ENCODE results near the gene ZIC1. TPM values are rescaled to one million over a fixed set of nuclear protein-coding genes. Genes with fewer than 3 reads are reported as not detected.

ZIC1 gene
- polyA plus RNA-seq, 1 donor = 12.6 TPM

DNA sequence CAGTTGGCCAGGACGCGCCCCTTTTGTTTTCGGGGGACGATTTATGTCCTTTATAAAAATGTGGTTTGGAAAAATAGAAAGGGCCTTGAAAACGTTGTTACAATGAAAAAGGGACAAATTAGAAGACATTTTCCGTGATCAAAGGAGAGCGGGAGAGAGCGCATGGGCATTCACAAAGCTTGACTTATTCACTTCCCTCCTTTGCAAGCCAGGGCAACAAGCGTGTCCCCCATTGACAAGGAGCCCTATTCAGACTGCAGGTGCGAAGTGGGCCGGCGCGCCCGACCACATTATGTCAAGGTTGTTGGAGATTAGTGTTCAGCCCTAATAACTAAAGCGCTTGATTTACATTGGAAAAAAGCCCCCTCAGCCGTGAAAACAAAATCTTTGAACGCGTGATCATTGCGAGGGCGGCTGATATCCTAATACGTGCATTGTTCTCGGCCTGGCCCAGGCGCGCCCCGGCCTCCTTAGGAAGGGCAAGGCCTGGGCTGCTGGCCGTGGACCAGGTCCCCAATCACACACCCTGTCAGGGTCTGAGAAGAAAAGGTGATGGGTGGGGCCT is 28.7 kb upstream of the ZIC1 start:
- no peak for DNase-seq

DNA sequence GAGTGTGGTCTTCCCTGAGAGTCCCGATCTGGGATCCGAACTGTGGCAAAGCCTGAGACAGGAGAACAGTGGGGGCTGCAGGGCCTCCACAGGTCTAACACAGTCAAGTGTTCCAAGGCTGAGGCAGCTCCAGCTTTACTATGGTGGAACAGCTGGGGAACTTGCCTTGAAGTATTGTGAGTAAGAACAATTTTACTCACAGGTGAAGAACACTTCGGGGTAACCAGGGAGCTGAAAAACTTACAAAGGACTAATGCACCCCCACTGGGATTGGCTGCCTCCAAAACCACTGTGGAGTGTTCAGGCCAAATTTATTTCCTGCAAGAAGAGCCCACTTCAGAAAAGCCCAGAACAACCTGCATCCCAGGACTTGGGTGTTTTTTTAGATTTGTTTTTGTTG is 28.2 kb upstream of the ZIC1 start:
- DNase-seq = no peak

DNA sequence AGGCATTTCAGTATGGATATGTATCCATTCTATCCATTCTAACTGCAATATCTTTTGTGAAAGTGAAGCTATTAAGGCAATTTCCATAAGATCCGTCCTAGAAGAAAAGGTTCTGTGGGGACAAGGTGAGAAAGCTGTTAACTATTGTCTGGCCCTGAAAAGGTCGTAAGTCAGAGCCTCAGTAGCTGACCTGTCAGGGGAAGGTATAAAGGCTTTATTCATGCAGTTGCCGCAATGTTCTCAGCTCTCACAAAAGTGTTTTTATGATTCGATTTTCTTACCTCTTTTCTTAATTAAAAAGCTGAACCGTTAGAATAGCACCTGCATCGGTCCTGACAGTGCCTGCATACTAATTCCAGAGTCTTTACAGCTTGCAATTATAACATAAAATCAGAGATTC is 27.6 kb upstream of the ZIC1 start:
- DNase-seq = no peak

DNA sequence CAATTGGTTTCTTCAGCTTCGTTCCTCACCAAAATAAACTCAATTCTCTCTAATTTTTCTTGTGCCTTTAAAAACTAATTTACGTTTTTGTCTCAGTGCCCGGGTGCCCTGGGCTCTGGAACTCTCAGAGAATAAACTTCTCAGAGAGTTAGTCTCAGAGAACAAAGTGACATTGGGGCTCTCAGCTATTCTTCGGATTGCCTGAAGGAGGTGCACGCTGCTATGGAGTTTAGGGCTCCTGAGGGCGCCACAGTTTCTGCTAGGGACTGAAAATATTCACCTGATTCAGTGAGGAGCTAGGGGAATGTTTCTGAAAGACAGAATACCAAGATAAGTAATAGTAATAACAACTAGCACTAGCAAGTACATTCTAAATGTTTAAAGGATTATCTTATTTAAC is 25.5 kb upstream of the ZIC1 start:
- no peak for DNase-seq

DNA sequence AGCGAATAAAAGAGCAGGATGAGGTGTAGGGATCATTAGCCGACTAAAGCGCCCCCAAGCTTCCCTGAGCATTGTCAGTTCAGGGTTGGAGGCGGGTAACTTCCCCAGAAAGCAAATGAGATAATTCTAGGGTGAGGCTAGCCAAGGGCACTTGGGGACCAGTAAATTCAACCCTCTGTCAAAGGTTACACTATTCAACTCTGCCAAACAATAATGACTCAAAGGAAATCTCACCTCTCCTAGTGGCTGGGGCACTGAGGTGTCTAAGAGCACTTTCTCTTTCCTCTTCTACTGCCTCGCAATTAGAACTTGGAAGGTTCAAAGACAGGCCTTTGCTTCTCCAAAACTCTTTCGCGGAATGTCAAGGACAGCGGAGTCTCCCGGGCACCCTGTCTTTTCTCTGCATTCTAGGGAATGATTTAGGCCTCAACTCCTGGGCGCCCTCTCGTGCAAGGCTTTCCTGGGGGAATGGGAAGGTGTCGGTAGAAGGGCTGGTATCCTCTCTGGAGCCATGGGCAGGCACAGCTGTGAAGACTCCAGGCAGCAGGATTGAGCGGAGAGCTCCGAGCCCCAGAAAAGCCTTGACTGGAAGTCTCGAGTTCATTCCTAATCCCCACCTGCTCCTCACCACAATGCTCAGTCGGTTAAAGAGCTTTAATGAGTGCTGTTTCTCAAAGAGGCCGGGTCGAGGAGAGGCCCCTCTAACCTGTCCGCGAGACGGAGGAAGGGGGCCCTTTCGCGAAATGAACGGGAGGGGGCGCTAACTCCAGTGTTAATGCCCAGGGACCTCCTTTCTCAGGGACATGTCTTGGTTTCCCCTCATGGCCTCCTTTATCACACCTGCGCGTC is 24.7 kb upstream of the ZIC1 start:
- no peak for DNase-seq

DNA sequence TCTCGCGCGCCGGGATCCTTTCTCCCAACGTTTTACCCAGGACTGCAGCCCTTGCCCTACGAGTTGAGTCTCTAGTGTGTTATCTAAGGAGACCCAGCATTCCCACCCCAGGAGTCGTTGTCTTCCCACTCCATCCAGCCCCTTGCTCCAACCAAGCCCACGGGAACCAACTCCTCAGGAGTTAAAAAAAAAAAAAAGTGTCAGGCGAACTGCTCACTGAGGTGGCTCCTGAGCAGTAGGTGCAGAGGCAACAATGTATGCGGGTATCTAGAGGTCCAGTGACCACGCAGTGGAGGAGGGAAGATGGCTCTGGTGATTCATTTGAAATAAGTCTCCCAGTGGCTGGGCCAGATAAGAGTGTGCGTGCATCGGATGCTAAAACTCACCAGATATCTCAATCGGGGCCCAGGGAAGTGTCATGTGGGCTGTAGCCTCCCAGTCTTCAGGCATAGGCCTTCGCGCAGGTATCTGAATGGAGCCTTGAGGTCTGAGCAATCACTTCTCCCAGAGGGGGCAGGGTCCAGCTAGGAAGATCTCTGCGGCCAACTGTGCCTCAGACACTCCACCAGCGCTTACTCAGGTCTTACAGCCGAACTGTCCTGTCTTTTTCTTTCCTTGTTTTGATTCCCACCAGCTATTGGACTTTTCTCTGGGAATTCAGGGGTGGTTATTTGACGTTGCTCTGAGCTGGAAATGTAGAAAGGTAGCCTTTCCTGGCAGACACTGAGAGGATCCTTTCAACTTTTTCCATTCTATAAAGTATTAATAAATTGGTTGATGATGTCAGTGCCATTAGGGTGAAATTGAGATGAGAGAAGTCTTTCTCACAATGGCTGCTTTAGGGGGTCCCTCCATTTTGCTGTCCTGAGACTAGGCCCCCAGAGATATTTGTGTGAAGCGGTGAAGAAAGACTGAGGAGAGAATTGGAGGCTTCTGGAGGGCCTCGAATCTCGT is 23.8 kb upstream of the ZIC1 start:
- DNase-seq = no peak

DNA sequence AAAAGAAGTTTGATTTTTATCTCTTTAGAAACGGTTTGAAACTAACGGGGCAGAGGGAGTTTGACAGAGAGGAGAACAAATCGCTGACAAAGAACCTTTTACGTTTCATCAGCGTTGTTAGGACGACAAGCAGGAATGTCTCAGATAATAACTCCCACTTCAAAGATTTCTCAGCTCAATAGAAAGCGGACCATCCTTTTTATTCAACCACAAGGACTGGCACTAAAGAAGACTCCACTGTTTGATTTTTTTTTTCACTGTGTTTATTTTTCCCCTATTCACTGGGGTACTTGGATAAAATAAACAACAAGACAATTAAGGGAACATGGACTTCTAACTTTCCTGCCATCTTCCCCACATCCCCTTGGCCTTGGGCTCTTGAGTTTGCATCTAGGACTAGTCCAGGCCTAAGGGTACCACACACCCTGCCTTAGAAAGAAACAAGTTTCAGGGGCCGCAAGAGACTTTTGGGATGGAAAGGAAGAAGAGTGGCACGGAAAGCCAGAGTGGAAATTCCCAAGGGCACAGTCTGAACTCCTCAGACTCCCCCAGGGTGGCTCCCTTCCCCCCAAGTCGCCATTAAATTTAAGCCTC is 21.8 kb upstream of the ZIC1 start:
- no peak for DNase-seq

DNA sequence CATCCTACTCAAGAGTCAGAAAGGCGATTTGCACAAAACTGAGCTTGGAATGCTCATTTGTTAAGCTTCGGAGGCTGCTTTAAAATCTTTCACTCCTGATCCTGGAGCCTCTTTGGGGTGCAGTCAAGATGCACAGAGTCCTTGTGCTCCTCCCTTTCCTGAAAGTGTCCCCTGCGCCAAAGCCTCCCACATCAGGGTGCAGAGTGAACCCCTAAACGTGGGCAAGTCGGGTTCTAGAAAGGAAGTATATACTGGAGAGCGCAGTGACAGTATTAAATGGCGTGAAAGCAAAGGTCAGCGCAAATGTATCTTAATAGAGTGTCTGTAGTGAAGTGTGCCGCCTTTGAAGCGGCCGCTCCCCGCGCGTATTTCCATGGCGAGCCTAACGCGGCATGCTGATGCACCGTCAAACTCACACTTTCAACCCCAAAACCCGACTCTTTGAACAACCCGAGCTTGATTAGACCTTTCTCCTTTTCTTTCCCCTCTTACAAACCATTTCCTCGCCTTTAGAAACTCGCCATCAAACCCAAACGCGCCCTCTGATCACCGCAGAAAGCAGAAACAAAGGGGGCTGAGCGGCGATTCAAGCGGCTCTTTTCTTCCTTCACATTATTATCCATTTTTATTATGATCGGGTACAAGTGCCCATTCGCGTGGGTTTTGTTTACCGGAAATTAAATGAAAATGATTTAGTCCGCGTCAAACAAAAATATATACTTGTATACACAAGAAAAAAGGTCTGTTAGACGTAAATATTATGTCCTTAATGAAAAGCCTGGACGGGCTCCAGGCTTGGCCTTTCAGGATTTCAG is 21.1 kb upstream of the ZIC1 start:
- DNase-seq = no peak

DNA sequence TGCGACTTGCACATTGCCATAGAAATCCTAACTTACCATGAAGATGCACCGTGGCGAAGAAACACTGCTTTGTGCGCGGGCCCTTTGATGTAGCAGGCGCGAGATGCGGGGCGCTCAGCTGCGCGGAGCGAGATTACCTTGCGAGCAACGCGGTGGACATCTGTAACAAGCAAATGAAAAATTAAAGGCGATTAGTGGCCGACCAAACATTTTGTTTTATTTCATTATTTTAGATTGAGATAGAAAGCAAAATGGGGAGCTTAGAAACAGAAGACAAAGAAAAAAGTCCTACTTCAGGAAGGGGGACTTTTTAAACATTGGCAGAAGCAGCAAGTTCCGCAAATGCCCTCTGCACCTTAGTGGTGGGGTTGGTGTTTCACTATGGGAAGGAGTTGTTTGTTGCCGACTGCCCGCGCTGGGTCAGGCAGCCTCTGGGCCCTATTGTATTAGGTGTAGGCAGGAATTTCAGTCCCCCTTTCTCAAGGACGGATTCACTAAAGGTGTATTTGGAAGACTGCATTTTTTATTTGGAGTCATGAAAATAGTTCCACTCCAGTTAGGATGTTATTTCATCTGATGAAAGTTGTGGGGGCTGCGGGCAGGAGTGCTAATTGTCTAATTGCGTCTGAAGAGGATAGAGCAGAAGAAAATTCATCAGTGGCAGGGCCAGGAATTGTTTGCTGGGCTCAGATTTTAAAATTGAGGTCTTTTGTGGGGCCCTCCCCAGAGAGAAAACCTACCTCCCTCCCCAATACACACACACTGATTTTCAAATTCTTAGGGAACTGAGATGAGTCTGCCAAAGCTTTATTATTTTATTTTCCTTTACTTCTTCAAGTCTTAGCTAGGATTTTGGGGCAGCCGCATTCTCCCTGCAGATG is 20.2 kb upstream of the ZIC1 start:
- no peak for DNase-seq

DNA sequence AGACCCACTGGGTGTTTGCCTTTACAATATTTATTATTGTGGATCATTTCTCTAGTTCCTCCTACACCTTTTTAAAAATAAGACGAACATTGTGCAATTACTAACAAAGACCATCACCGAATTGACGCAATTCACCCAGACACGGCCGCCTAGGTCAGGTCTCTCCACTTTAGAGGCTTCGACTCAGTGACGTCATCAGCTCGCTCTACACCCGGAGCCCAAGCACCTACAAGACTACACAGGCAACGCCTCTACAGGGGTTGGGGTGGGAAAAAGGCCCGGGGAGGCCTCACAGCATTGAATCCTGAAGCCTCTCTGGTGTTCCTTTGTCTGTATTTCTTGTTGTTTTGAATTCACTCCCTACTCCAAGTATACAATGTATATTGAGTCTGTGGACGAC is 19.4 kb upstream of the ZIC1 start:
- DNase-seq = no peak

DNA sequence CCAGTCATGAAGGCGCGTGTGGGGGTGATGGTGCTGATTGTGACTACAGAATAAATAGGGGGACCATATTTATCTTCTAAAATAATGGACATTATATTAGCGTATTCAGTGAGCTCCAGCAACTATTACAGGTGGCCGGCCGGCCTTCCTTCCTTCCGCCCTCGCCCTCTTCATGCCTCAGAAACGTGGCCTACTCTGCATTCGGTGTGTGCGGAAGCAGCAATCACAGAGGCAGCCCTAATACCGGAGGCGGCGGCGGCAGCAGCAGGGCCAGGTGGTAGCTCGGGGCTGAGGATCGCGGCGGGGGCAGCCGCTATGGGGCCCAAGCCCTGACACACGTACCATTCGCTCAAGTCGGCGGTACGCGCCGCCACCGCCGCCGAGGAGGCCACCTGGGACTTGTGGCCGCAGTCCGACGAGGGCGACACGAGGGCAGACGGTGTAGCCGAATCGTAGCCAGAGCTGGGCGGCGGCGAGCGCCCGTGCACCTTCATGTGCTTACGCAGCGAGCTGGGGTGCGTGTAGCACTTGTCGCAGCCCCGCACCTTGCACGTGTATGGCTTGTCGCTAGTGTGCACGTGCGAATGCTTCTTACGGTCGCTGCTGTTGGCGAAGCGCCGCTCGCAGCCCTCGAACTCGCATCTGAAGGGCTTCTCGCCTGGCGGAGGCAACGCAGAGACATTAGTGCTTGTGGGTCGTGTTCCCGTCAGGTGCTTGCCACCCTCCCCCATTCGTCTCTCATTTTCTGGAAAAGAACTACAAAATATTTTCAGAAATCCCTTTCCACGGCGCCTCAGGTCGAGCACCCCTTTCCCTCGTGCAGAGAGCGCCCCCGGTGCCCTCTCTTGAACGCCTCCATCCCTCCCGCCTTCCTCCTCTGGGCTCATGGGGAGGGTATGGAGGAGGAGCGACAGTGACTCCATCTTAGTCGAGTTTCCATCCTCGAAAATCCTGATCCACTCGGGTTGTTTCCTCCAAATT is 18.3 kb upstream of the ZIC1 start:
- no peak for DNase-seq

DNA sequence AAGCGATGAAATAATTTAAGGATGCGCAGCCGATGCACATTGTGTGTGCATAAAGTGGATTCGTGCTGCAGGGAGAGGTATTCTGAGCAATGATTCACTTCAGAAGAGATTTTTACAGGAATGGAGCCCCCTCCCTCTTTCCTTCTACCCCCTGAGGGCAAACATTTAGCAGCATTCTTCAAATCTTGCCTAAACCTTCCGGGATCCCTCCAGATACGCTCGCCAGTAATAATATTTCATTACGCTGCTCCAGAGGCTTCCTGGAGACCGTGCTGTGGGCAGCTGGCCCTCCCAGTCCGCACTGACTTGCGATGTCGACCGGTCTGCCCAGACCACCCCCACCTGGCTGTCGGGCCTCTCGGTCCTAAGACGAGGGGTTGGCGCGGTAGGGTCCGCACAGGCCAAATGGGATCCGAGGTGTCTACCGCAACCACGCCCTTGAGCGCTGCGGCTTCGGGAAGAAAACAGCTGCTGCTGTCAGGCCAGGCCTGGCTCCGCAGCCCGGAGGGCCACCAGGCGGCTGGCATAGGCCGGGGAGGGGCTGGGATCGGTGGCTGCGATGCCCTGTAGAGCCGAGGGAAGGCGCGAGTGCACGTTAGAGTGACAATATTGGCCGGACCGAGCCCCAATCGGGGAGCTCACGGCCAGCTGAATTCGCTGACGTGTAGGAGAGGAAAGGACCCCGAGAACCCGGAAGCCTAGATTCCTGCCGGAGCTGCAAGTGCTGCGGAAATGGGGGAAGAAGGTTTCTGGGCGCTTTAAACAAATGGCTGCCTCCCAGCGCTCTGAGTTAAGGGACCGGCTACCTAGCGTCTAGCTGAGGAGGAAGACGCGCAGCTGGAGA is 17.2 kb upstream of the ZIC1 start:
- no peak for DNase-seq

DNA sequence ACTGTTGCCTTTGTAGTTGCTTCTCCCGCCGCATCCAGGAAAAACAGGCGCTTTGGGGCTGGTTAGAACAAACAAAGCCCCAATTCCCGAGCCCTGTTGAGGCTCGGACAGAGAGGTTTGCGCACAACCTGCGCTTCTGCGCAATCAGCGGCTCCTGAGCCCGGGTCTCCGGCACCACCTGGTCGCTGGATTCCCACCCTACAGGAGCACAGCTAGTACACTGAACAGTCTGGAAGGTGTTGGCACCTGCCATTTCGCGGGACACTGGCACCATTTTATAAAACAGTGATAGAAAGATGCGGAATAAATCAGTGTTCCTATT is 16.6 kb upstream of the ZIC1 start:
- DNase-seq = no peak

DNA sequence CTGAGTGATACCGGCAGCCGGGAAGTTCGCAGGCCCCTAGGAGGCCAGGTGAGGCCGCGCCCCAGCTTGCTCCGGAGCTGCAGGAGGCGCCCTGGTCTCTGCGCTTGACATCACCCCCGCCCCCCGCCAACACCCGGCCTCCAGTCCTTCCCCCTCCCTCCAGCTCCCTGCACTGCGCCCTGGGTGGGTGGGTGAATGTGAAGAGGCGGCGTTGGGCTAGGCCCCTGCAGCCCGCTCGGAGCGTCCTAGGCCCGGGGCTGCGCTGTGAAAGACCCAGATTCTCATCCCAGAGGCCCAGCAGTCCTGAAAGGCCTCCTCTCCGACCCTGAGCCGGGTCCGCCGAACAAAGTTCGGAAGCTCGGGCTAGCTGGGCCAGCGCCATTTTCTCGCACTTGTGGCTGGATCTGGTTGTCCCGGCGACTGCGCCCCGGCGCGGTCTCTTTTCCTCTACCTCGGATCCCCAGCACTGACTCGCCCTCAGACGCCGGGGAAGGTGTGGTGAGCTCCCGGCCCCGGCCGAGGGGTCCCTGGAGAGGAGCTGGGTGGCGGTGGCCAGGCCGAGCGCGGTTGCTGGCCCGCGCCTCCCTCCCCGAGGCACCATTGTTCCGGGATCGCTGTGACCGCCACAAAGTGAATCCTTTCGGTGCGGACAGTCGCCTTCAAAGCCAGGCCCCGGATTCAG is 15.8 kb upstream of the ZIC1 start:
- no peak for DNase-seq

DNA sequence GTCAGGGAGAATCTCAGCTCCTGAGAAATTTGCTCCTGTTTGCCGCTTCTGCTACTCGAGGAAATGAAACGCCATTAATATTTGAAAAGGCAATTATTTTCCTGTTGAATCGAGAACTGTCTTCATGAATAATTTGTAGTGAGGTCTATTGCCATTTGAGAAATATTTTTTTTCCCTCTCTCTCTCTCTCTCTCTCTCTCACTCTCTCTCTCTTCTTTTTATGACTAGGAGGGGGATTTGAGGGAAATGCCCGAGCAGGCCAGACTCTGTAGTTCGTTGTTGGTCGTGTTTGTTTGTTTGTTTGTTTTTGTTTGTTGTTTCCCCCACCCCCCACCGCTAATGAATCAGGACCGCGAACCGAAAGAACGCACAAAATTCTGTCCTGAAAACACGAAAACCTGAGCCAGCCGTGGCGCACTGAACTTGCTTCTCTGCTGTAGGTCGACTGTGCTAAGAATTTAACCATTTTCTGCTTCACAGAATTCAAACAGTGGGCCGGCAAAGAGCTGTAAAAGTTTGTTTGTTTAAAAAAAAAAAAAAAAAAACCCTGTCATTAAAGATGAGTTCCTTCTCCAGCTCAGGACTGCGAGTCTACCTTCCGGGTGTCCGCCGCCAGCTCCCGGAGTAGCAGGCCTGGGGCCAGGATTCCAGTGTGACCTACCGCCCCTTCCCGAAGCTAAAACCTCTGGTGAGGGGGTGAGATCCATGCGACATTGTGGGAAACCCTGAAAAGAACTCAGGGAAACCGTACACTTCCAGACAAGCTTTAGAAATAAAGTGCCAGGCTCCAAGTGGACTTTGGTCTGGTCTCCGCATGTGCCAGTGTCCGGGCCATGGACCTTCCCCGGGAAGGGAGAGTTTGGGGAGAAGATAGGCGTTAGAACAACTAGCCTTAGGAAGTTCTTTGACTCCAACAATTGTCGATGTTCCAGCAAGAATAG is 15.0 kb upstream of the ZIC1 start:
- DNase-seq = no peak

DNA sequence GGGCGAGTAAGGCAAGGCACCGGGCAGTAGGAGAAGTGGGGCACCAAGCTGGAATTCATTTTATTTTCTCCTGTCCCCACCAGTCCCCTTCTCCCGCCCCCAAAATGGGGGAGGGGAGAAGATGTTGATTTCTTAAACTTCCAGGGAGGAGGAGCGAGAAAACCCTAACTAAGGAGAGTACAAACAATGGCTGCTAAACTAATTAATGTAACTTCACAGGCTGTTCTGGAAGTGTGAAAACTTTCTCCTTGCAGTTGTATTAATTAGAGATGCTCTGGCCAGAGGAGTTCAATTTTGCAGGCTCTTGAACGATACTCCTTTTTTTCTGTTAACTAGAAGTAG is 14.3 kb upstream of the ZIC1 start:
- DNase-seq = no peak
